ENCODE data around the gene DDA1.
A peak's percentile ranks its signal among the peaks of the same experiment; 100 is the strongest.

Gene DDA1

GRCh38 chr19:17289489-17289888 lies 19.9 kb upstream of the DDA1 start:
- no peak for DNase-seq

GRCh38 chr19:17292301-17293074 lies 16.9 kb upstream of the DDA1 start:
- DNase-seq: peak; percentile 70 to 72

- DNase-seq: no peak
Observed at GRCh38 chr19:17293605-17294004, 15.8 kb upstream of the DDA1 start.

- no peak for DNase-seq
Observed at GRCh38 chr19:17294051-17294891, 15.1 kb upstream of the DDA1 start.

GRCh38 chr19:17295551-17295950 lies 13.8 kb upstream of the DDA1 start:
- peak in 1 of 2 experiments; percentile 3 for DNase-seq

GRCh38 chr19:17296273-17296672 lies 13.1 kb upstream of the DDA1 start:
- peak; percentile 5 to 14 for DNase-seq

GRCh38 chr19:17296976-17297375 lies 12.4 kb upstream of the DDA1 start:
- no peak for DNase-seq

- DNase-seq: no peak
Observed at GRCh38 chr19:17300992-17301619, 8.3 kb upstream of the DDA1 start.

- DNase-seq: peak; percentile 27 to 40
Observed at GRCh38 chr19:17302391-17303166, 6.8 kb upstream of the DDA1 start.

- peak; percentile 80 to 85 for DNase-seq
Observed at GRCh38 chr19:17303167-17303939, 6.0 kb upstream of the DDA1 start, which contains the start of gene ABHD8. TSS of gene ABHD8 (minus strand) at chr19:17303425. CDS start at chr19:17301616, 1,809 bp downstream.

- no peak for DNase-seq
Observed at GRCh38 chr19:17303940-17304267, 5.5 kb upstream of the DDA1 start.

- DNase-seq: no peak
Observed at GRCh38 chr19:17304386-17305215, 4.8 kb upstream of the DDA1 start.

- DNase-seq: no peak
Observed at GRCh38 chr19:17305216-17305516, 4.2 kb upstream of the DDA1 start.

GRCh38 chr19:17305517-17306284 lies 3.7 kb upstream of the DDA1 start, which contains the start of gene MRPL34:
TSS of gene MRPL34 (plus strand) at chr19:17305872. CDS start at chr19:17305893, 21 bp downstream.
- peak; percentile 99 to 100 for DNase-seq

- no peak for DNase-seq
Observed at GRCh38 chr19:17306285-17306714, 3.1 kb upstream of the DDA1 start.

- DNase-seq: no peak
Observed at GRCh38 chr19:17307876-17308377, 1.4 kb upstream of the DDA1 start.

GRCh38 chr19:17309965-17310461 lies 650 bp downstream of the DDA1 start:
- no peak for DNase-seq

- DNase-seq: no peak
Observed at GRCh38 chr19:17311455-17312188, 2.3 kb downstream of the DDA1 start.

Measured in AML-193 (cell line).